IMR-90 (cell line): ENCODE data around the gene HOXA5. TPM values are rescaled to one million over a fixed set of nuclear protein-coding genes. Genes with fewer than 3 reads are reported as not detected.

Source experiments
- ATAC-seq: fragments of 200-7000 bp; cut with Tn5 transposase; 2 replicates; pipeline ENCODE4 v1.9.1; 2020; ENCODE audit warnings: low read depth, mild to moderate bottlenecking, moderate library complexity
- BruUV-seq: library from RNA; stranded (reverse); fragments of 400-500 nt; replicated peaks from 2 replicates; lab custom pipeline; 2021; lab: Mats Ljungman, UMichigan
- CTCF ChIA-PET: fragments of 300-600 bp; formaldehyde crosslinking; extraction: SDS; loops from one replicate; lab custom pipeline; 2021; ENCODE audit warnings: antibody characterized with exemption; lab: Yijun Ruan, JAX
- POLR2A ChIA-PET: fragments of 300-600 bp; sonication (Branson Sonifier 250); formaldehyde crosslinking; loops from one replicate; lab custom pipeline; 2022; ENCODE audit warnings: antibody characterized with exemption; ENCODE audit not compliant: unreplicated experiment; lab: Charles Lee
- DNase-seq: peaks from one replicate; pipeline ENCODE4 v3.0.0; 2013
- H2AFZ ChIP-seq: replicated peaks from 2 replicates; pipeline ENCODE3; 2013; ENCODE audit warnings: low read length, mild to moderate bottlenecking; ENCODE audit not compliant: poor library complexity
- H2AK5ac ChIP-seq: 2 replicates; pipeline ENCODE4 v1.6.1; 2013; ENCODE audit warnings: low read depth, low read length, inconsistent platforms
- H2AK9ac ChIP-seq: replicated peaks from 2 replicates; pipeline ENCODE3; 2013; ENCODE audit warnings: mild to moderate bottlenecking, low read depth, low read length, moderate library complexity; ENCODE audit not compliant: poor library complexity
- H2BK120ac ChIP-seq: 2 replicates; pipeline ENCODE4 v1.6.1; 2013; ENCODE audit warnings: low read depth, low read length, inconsistent platforms
- H2BK15ac ChIP-seq: 3 replicates; pipeline ENCODE4 v1.6.1; 2013; ENCODE audit warnings: low read depth, low read length, inconsistent platforms
- H2BK20ac ChIP-seq: 2 replicates; pipeline ENCODE4 v1.6.1; 2013; ENCODE audit warnings: low read depth, mild to moderate bottlenecking, inconsistent platforms, low read length, moderate library complexity
- H2BK5ac ChIP-seq: 2 replicates; pipeline ENCODE4 v1.6.1; 2013; ENCODE audit warnings: mild to moderate bottlenecking, low read depth, low read length, inconsistent platforms; ENCODE audit not compliant: poor library complexity, severe bottlenecking
- H3K14ac ChIP-seq: replicated peaks from 2 replicates; pipeline ENCODE4 v1.6.1; 2013; ENCODE audit warnings: low read depth, low read length, inconsistent platforms
- H3K18ac ChIP-seq: 2 replicates; pipeline ENCODE4 v1.6.1; 2013; ENCODE audit warnings: low read depth, low read length, control low read depth
- H3K23ac ChIP-seq: 2 replicates; pipeline ENCODE4 v1.6.1; 2013; ENCODE audit warnings: low read depth, low read length, inconsistent platforms
- H3K27ac ChIP-seq: 2 replicates; pipeline ENCODE4 v1.5.1; 2013; ENCODE audit warnings: mild to moderate bottlenecking, control low read depth, low read length; ENCODE audit not compliant: insufficient read depth
- H3K27me3 ChIP-seq: 2 replicates; pipeline ENCODE4 v1.6.1; 2013; ENCODE audit warnings: low read length; ENCODE audit not compliant: control insufficient read depth, insufficient read depth
- H3K36me3 ChIP-seq: 2 replicates; pipeline ENCODE4 v1.6.1; 2013; ENCODE audit warnings: low read length, mixed read lengths; ENCODE audit not compliant: control insufficient read depth, insufficient read depth
- H3K4ac ChIP-seq: 2 replicates; pipeline ENCODE4 v1.6.1; 2013; ENCODE audit warnings: low read depth, low read length, inconsistent platforms
- H3K4me1 ChIP-seq: 2 replicates; pipeline ENCODE4 v1.6.1; 2013; ENCODE audit warnings: low read length, mixed read lengths; ENCODE audit not compliant: control insufficient read depth, insufficient read depth
- H3K4me2 ChIP-seq: 2 replicates; pipeline ENCODE4 v1.6.1; 2013; ENCODE audit warnings: low read depth, mild to moderate bottlenecking, control low read depth, low read length, moderate library complexity
- H3K4me3 ChIP-seq: 2 replicates; pipeline ENCODE4 v1.5.1; 2013; ENCODE audit warnings: low read depth, mild to moderate bottlenecking, control low read depth, low read length, moderate library complexity; ENCODE audit not compliant: insufficient read depth
- H3K56ac ChIP-seq: 2 replicates; pipeline ENCODE4 v1.6.1; 2013; ENCODE audit warnings: low read length, inconsistent platforms; ENCODE audit not compliant: insufficient read depth; ENCODE audit errors: extremely low read depth
- H3K79me1 ChIP-seq, 2 experiments: 2 replicates each; pipeline ENCODE4 v1.6.1; 2013; ENCODE audit warnings: low read length in 2 of 2, inconsistent platforms in 1 of 2, low read depth in 1 of 2
- H3K9ac ChIP-seq: 2 replicates; pipeline ENCODE4 v1.6.1; 2013; ENCODE audit warnings: low read depth, low read length, control low read depth
- H3K9me1 ChIP-seq: 2 replicates; pipeline ENCODE4 v1.6.1; 2013; ENCODE audit warnings: low read length, inconsistent platforms; ENCODE audit not compliant: insufficient read depth
- H3K9me3 ChIP-seq: 2 replicates; pipeline ENCODE4 v1.6.1; 2013; ENCODE audit warnings: low read length; ENCODE audit not compliant: control insufficient read depth, insufficient read depth
- H4K20me1 ChIP-seq: 2 replicates; pipeline ENCODE4 v1.6.1; 2013; ENCODE audit warnings: low read length, inconsistent platforms; ENCODE audit not compliant: insufficient read depth
- H4K5ac ChIP-seq: 2 replicates; pipeline ENCODE4 v1.6.1; 2013; ENCODE audit warnings: mild to moderate bottlenecking, low read depth, low read length, control low read depth
- H4K8ac ChIP-seq, 2 experiments: 2 replicates each; pipeline ENCODE4 v1.6.1; 2013; ENCODE audit warnings: low read depth in 2 of 2, low read length in 2 of 2, control low read depth in 1 of 2, inconsistent platforms in 1 of 2
- H4K91ac ChIP-seq: 2 replicates; pipeline ENCODE4 v1.6.1; 2013; ENCODE audit warnings: low read depth, low read length, inconsistent platforms; ENCODE audit not compliant: insufficient read depth
- BHLHE40 ChIP-seq: fragments of 150-350 bp; IDR thresholded peaks from 2 replicates; pipeline ENCODE4 v1.6.1; 2016; ENCODE audit warnings: mild to moderate bottlenecking, low read depth, low read length
- CEBPB ChIP-seq: IDR thresholded peaks from 2 replicates; pipeline ENCODE4 v1.6.1; 2012; ENCODE audit warnings: low read depth, low read length, improper control_type of control experiment
- CHD1 ChIP-seq: IDR thresholded peaks from 2 replicates; pipeline ENCODE4 v1.6.1; 2012; ENCODE audit warnings: low read depth, low read length, improper control_type of control experiment
- CTCF ChIP-seq: conservative IDR thresholded peaks from 2 replicates; pipeline ENCODE4 v1.5.1; 2012; ENCODE audit warnings: mild to moderate bottlenecking, low read depth, low read length, improper control_type of control experiment
- FOS ChIP-seq: fragments of 150-350 bp; IDR thresholded peaks from 2 replicates; pipeline ENCODE4 v1.6.1; 2016; ENCODE audit warnings: low read depth, low read length
- MAFK ChIP-seq: IDR thresholded peaks from 2 replicates; pipeline ENCODE4 v1.6.1; 2012; ENCODE audit warnings: low read depth, low read length, improper control_type of control experiment
- MAZ ChIP-seq: IDR thresholded peaks from 2 replicates; pipeline ENCODE4 v1.6.1; 2012; ENCODE audit warnings: low read depth, mild to moderate bottlenecking, low read length, improper control_type of control experiment, moderate library complexity, borderline replicate concordance
- MXI1 ChIP-seq: IDR thresholded peaks from 2 replicates; pipeline ENCODE4 v1.6.1; 2012; ENCODE audit warnings: low read depth, mild to moderate bottlenecking, low read length, moderate library complexity, borderline replicate concordance
- RAD21 ChIP-seq: IDR thresholded peaks from 2 replicates; pipeline ENCODE4 v1.6.1; 2012; ENCODE audit warnings: low read length, improper control_type of control experiment
- RCOR1 ChIP-seq: IDR thresholded peaks from 2 replicates; pipeline ENCODE4 v1.6.1; 2012; ENCODE audit warnings: mild to moderate bottlenecking, low read length, improper control_type of control experiment; ENCODE audit not compliant: insufficient replicate concordance
- RFX5 ChIP-seq: IDR thresholded peaks from 2 replicates; pipeline ENCODE4 v1.8.0; 2012; ENCODE audit warnings: low read depth, mild to moderate bottlenecking, low read length, moderate library complexity
- SMC3 ChIP-seq: fragments of 150-350 bp; IDR thresholded peaks from 2 replicates; pipeline ENCODE4 v1.6.1; 2016; ENCODE audit warnings: low read depth, mild to moderate bottlenecking, antibody characterized with exemption, low read length, moderate library complexity
- USF2 ChIP-seq: fragments of 150-350 bp; IDR thresholded peaks from 2 replicates; pipeline ENCODE4 v1.6.1; 2017; ENCODE audit warnings: mild to moderate bottlenecking, antibody characterized with exemption, low read length, low read depth
- WGBS, 2 experiments: methylation state at CpG; one replicate each; pipeline versions ENCODE4 v1.1.5 to v1.1.7; 2013; ENCODE audit warnings: missing lambda C conversion rate in 2 of 2; ENCODE audit not compliant: insufficient read length in 1 of 2; ENCODE audit errors: extremely low coverage in 2 of 2; 5-methylcytosine and 5-hydroxymethylcytosine counted together
- dilution Hi-C: fragments of 300-500 bp; cut with HindIII; formaldehyde crosslinking; loops from one replicate; pipeline ENCODE4 v1.14.3; 2018; ENCODE audit warnings: low sequenced_read_pairs; ENCODE audit not compliant: unreplicated experiment
- in situ Hi-C: fragments of 300-500 bp; cut with MboI; formaldehyde crosslinking; loops from 3 replicates; pipeline ENCODE4 v1.14.3; 2019; ENCODE audit warnings: low sequenced_read_pairs, inconsistent platforms, mixed read lengths
- intact Hi-C: fragments of 100-400 bp; cut with micrococcal nuclease; formaldehyde crosslinking; loops from 2 replicates; pipeline ENCODE4 v1.10.0; 2022
- polyA plus RNA-seq, 3 experiments: library from polyadenylated mRNA; depleted of rRNA; stranded (reverse); fragments of >200 nt; gene quantifications; 2 replicates each; pipeline ENCODE4 v1.2.3, GENCODE V29; 2012; ENCODE audit warnings: low replicate concordance in 1 of 3
- total RNA-seq: library from RNA; depleted of rRNA; stranded (reverse); fragments of >200 nt; gene quantifications from 2 replicates; pipeline ENCODE4 v1.2.3, GENCODE V29; 2012

Gene HOXA5
- total and polyA plus RNA-seq, 2 of the 4 experiments (the other 2 are of a cell fraction), result 19.9 to 29.4 TPM

GRCh38 chr7:27188386-27189294, 45.2 kb upstream of the HOXA5 start:
- CTCF ChIA-PET, result interaction anchor here (1.1 kb wide), 1 partner anchor 9 kb away, joined by 3 read pairs; no protein-coding TSS in a partner anchor
- no peak overlapping the region for H3K27ac ChIP-seq
- no peak for TF ChIP-seq MAFK
- TF ChIP-seq CEBPB, result no peak
- no peak for TF ChIP-seq RCOR1
- TF ChIP-seq SMC3, result no peak
- no peak for TF ChIP-seq BHLHE40
- no peak for TF ChIP-seq MXI1
- no peak for TF ChIP-seq CTCF
- TF ChIP-seq RFX5, result no peak
- TF ChIP-seq RAD21, result no peak
- no peak for TF ChIP-seq CHD1
- no peak for TF ChIP-seq USF2
- TF ChIP-seq FOS, result no peak
- TF ChIP-seq MAZ, result no peak

More at GRCh38 chr7:27188386-27189294, 45.2 kb upstream of the HOXA5 start:
- H3K9me1 ChIP-seq, result no peaks in the 10 kb centered on the region
- H3K4ac ChIP-seq, result no peak overlapping the region
- WGBS, 2 experiments, result 11% methylated on average over 19 of the region's 49 CpGs; no CpG with 5 or more reads in 1 of the 2 experiments
- H3K9me3 ChIP-seq, result peaks cover 16% of the 10 kb centered on the region; the same call in 1 of the 2 replicates
- H3K36me3 ChIP-seq, result no peaks in the 10 kb centered on the region
- peaks cover 3% of the 10 kb centered on the region; the same call in 1 of the 2 replicates for H3K4me1 ChIP-seq
- H3K27me3 ChIP-seq, result peaks cover 97% of the 10 kb centered on the region
- no peak overlapping the region for H2AK5ac ChIP-seq
- BruUV-seq, result no TSS peak
- H2AFZ ChIP-seq, result no peak overlapping the region
- DNase-seq, result no peak
- H3K23ac ChIP-seq, result no peak overlapping the region
- H2BK20ac ChIP-seq, result no peak overlapping the region
- no peak for ATAC-seq
- dilution Hi-C loops, result no loop called here
- no peak overlapping the region for H4K91ac ChIP-seq
- no peaks in the 10 kb centered on the region for H3K79me1 ChIP-seq
- intact Hi-C loops, result no loop called here
- in situ Hi-C loops, result no loop called here
- no peak overlapping the region for H4K5ac ChIP-seq
- peaks cover 18% of the 10 kb centered on the region; the same call in 1 of the 2 replicates for H4K20me1 ChIP-seq
- H2BK120ac ChIP-seq, result no peak overlapping the region
- H2AK9ac ChIP-seq, result no peak overlapping the region
- 0 out of 2 replicates have a peak overlapping the region, but pooled peaks have one; percentile 4 for H3K4me2 ChIP-seq
- POLR2A ChIA-PET, result no interaction called here
- H4K8ac ChIP-seq, result no peak overlapping the region
- no peak overlapping the region for H3K9ac ChIP-seq
- no peak overlapping the region for H3K56ac ChIP-seq
- no peak overlapping the region for H3K4me3 ChIP-seq
- H3K18ac ChIP-seq, result no peak overlapping the region
- H3K14ac ChIP-seq, result no peak overlapping the region
- H2BK5ac ChIP-seq, result no peak overlapping the region
- H2BK15ac ChIP-seq, result no peak overlapping the region
